ENCODE results near the gene NECAB2. TPM values are rescaled to one million over a fixed set of nuclear protein-coding genes. Genes with fewer than 3 reads are reported as not detected.
"Not testable (repeated sequence)": the region's sequence is repeated elsewhere in the genome, so short reads cannot be mapped to it uniquely, and the experiment has no call there.

The NECAB2 gene
- polyA plus RNA-seq, 2 of the 4 experiments (the other 2 are of a cell fraction) = 1.1 to 1.4 TPM

GRCh38 chr16:83940119-83940518 lies 27.9 kb upstream of the NECAB2 start:
- POLR2A ChIA-PET = no interaction called here
- no peak for FAIRE-seq
- CTCF ChIA-PET = interaction anchor here (0.7 to 2.6 kb wide), 3 partner anchors 13 to 114 kb away, joined by 4 to 18 read pairs (median 5); no protein-coding TSS in a partner anchor

GRCh38 chr16:83940630-83941378 lies 27.2 kb upstream of the NECAB2 start:
- Histone ChIP-seq H3K4me3 (no peak overlapping the region), H3K27ac (no peak overlapping the region), H3K4me2 (no peak overlapping the region), H3K4me1 (peaks cover 3% of the 10 kb centered on the region; the same call in 1 of the 3 replicates), H3K9me3 (no peaks in the 10 kb centered on the region)
- ATAC-seq = no peak
- TF ChIP-seq ZFP36 (IDR thresholded peaks at IDR 0.05; ENCODE audit: borderline replicate concordance, partially characterized antibody) = no peak
- TF ChIP-seq MYC (IDR thresholded peaks at IDR 0.05; ENCODE audit: borderline replicate concordance, low read length) = no peak
- TF ChIP-seq ZNF302 (CRISPR knock-in tag; IDR thresholded peaks at IDR 0.05) = no peak
- TF ChIP-seq RNF2 (IDR thresholded peaks at IDR 0.05; ENCODE audit: borderline replicate concordance, low read depth) = no peak
- TF ChIP-seq SREBF2 (IDR thresholded peaks at IDR 0.05) = no peak
- no peak for TF ChIP-seq CEBPB (IDR thresholded peaks at IDR 0.05)
- TF ChIP-seq RAD21 (conservative IDR thresholded peaks at IDR 0.05 in 1 of 2, IDR thresholded peaks at IDR 0.05 in 1 of 2) = no peak
- no peak for TF ChIP-seq FOSL2 (IDR thresholded peaks at IDR 0.05)
- no peak for TF ChIP-seq FOSL2 (CRISPR knock-in tag; IDR thresholded peaks at IDR 0.05)
- TF ChIP-seq MAZ (IDR thresholded peaks at IDR 0.05; ENCODE audit: borderline replicate concordance, low read depth, low read length) = no peak
- no peak for TF ChIP-seq POLR2AphosphoS2 (conservative IDR thresholded peaks at IDR 0.05; ENCODE audit: low read length)
- TF ChIP-seq ELK1 (IDR thresholded peaks at IDR 0.05; ENCODE audit: low read depth, low read length) = no peak
- TF ChIP-seq MAX (IDR thresholded peaks at IDR 0.05) = no peak
- no peak for TF ChIP-seq CBX2 (IDR thresholded peaks at IDR 0.05; ENCODE audit: borderline replicate concordance, low read depth)
- TF ChIP-seq HMGXB4 (CRISPR knock-in tag; IDR thresholded peaks at IDR 0.05; ENCODE audit: borderline replicate concordance) = no peak
- no peak for TF ChIP-seq BCL3 (IDR thresholded peaks at IDR 0.05)
- no peak for TF ChIP-seq JUNB (IDR thresholded peaks at IDR 0.05)
- TF ChIP-seq KDM5A (IDR thresholded peaks at IDR 0.05) = no peak
- TF ChIP-seq HES2 (IDR thresholded peaks at IDR 0.05) = no peak
- no peak for FAIRE-seq
- CTCF ChIA-PET = interaction anchor here (0.6 to 2.6 kb wide), 4 partner anchors 13 to 126 kb away, joined by 3 to 18 read pairs (median 4); no protein-coding TSS in a partner anchor
- WGBS (ENCODE audit: missing lambda C conversion rate) = 83% methylated on average over 28 of the region's 28 CpGs
- POLR2A ChIA-PET = no interaction called here
- no peak for DNase-seq (ENCODE audit: low read depth in 1 of 2, low spot score in 1 of 2)

More at GRCh38 chr16:83940119-83940518, 27.9 kb upstream of the NECAB2 start:
- Histone ChIP-seq H3K9me3 (no peaks in the 10 kb centered on the region), H3K4me2 (no peak overlapping the region), H3K4me3 (no peak overlapping the region), H3K4me1 (peaks cover 3% of the 10 kb centered on the region; the same call in 1 of the 3 replicates), H3K27ac (no peak overlapping the region)
- DNase-seq (ENCODE audit: low read depth in 1 of 2, low spot score in 1 of 2) (no peak), ATAC-seq (no peak)
- WGBS (ENCODE audit: missing lambda C conversion rate) = 82% methylated on average over 10 of the region's 12 CpGs
- no peak for TF ChIP-seq EHMT2 (IDR thresholded peaks at IDR 0.05; ENCODE audit: low read depth)
- TF ChIP-seq RAD21 (conservative IDR thresholded peaks at IDR 0.05 in 1 of 2, IDR thresholded peaks at IDR 0.05 in 1 of 2) = no peak
- TF ChIP-seq TP53 (CRISPR knock-in tag; IDR thresholded peaks at IDR 0.05) = no peak
- TF ChIP-seq NR3C1 (IDR thresholded peaks at IDR 0.05) = no peak
- no peak for TF ChIP-seq JUN (IDR thresholded peaks at IDR 0.05)
- TF ChIP-seq SMC3 (IDR thresholded peaks at IDR 0.05) = no peak
- no peak for TF ChIP-seq JUNB (IDR thresholded peaks at IDR 0.05)
- TF ChIP-seq PBX3 (IDR thresholded peaks at IDR 0.05) = no peak

GRCh38 chr16:83941546-83941945 lies 26.5 kb upstream of the NECAB2 start:
- H3K9me3 ChIP-seq; H3K27ac ChIP-seq; ATAC-seq; POLR2A ChIA-PET; H3K4me1 ChIP-seq; H3K4me3 ChIP-seq; DNase-seq (ENCODE audit: low read depth in 1 of 2, low spot score in 1 of 2); FAIRE-seq; H3K4me2 ChIP-seq: not testable (repeated sequence)
- CTCF ChIA-PET = interaction anchor here (0.6 to 2.6 kb wide), 4 partner anchors 13 to 125 kb away, joined by 3 to 18 read pairs (median 4); no protein-coding TSS in a partner anchor
- WGBS (ENCODE audit: missing lambda C conversion rate) = 89% methylated on average over 9 of the region's 9 CpGs

Data from A549 (cell line).